GM12891 (cell line): ENCODE data around the gene TSPAN10.

Experiments used
- PAX5 ChIP-seq: IDR thresholded peaks from 2 replicates; pipeline ENCODE4 v1.6.1; 2011; ENCODE audit warnings: low read length, moderate library complexity, mild to moderate bottlenecking; ENCODE audit not compliant: insufficient read depth, severe bottlenecking
- POLR2A ChIP-seq: IDR thresholded peaks from 2 replicates; pipeline ENCODE4 v1.6.1; 2011; ENCODE audit warnings: low read depth, low read length, control low read depth
- POLR2AphosphoS5 ChIP-seq: IDR thresholded peaks from 2 replicates; pipeline ENCODE4 v1.6.1; 2011; ENCODE audit warnings: low read depth, low read length, control low read depth
- SPI1 ChIP-seq: IDR thresholded peaks from 2 replicates; pipeline ENCODE4 v1.6.1; 2011; ENCODE audit warnings: low read depth, low read length, control low read depth

GRCh38 chr17:81695211-81695610 is 58.2 kb downstream of the TSPAN10 start:
- no peak for TF ChIP-seq SPI1
- TF ChIP-seq POLR2A, result no peak
- no peak for TF ChIP-seq POLR2AphosphoS5
- no peak for TF ChIP-seq PAX5
